Coronary artery (tissue), 2 donors: ENCODE measurements around the gene COL18A1.

ENCODE experiments used
- DNase-seq: peaks from one replicate; pipeline ENCODE4 v3.0.0-alpha.2; 2017; ENCODE audit warnings: low spot score
- H3K27ac ChIP-seq, 2 donors: fragments of 200-600 bp; sonication (generic); one replicate each; pipeline ENCODE4 v1.5.1; 2016 to 2019
- H3K4me3 ChIP-seq: fragments of 200-600 bp; sonication (generic); 2 replicates; pipeline ENCODE4 v1.5.1; 2016; ENCODE audit warnings: mild to moderate bottlenecking, moderate library complexity
- CTCF ChIP-seq: fragments of 200-600 bp; sonication (generic); IDR thresholded peaks from one replicate; pipeline ENCODE4 v1.5.1; 2019; ENCODE audit warnings: antibody characterized with exemption

The COL18A1 gene

GRCh38 chr21:45379901-45380330 is 25.0 kb upstream of the COL18A1 start:
- no peak overlapping the region for H3K27ac ChIP-seq
- no peak overlapping the region for H3K4me3 ChIP-seq
- no peak for DNase-seq
- no peak for TF ChIP-seq CTCF

GRCh38 chr21:45380566-45380965 is 24.4 kb upstream of the COL18A1 start:
- Histone ChIP-seq H3K27ac (no peak overlapping the region), H3K4me3 (no peak overlapping the region)
- DNase-seq = no peak
- no peak for TF ChIP-seq CTCF

GRCh38 chr21:45381036-45381787 is 23.8 kb upstream of the COL18A1 start:
- DNase-seq = no peak
- no peak for TF ChIP-seq CTCF
- no peak overlapping the region for H3K4me3 ChIP-seq
- H3K27ac ChIP-seq = no peak overlapping the region

GRCh38 chr21:45381865-45382696 is 22.9 kb upstream of the COL18A1 start:
- DNase-seq = no peak
- no peak for TF ChIP-seq CTCF
- H3K4me3 ChIP-seq = no peak overlapping the region

GRCh38 chr21:45382697-45382997 is 22.3 kb upstream of the COL18A1 start:
- no peak overlapping the region for H3K4me3 ChIP-seq
- no peak for DNase-seq
- no peak overlapping the region for H3K27ac ChIP-seq
- no peak for TF ChIP-seq CTCF

More at GRCh38 chr21:45381865-45382696, 22.9 kb upstream of the COL18A1 start:
- no peak overlapping the region for H3K27ac ChIP-seq

GRCh38 chr21:45383111-45383614 is 21.8 kb upstream of the COL18A1 start:
- Histone ChIP-seq H3K27ac (no peak overlapping the region), H3K4me3 (no peak overlapping the region)
- no peak for TF ChIP-seq CTCF
- DNase-seq = no peak
